HG03280 (cell line): Measurements from ENCODE around the gene EML2.
"Not testable (repeated sequence)": the region's sequence is repeated elsewhere in the genome, so short reads cannot be mapped to it uniquely, and the experiment has no call there.

Experiments used
- ATAC-seq: cut with Tn5 transposase; IDR thresholded peaks from one replicate; pipeline ENCODE4 v1.9.1; 2021; ENCODE audit warnings: mild to moderate bottlenecking, moderate library complexity; ENCODE audit not compliant: unreplicated experiment

The EML2 gene

GRCh38 chr19:45638930-45639729, at the start of gene EML2:
TSS of gene EML2 (minus strand) at chr19:45639397. CDS start at chr19:45639376, 21 bp downstream.
- no peak for ATAC-seq

- ATAC-seq: no peak
Observed at GRCh38 chr19:45687599-45687998, 48.4 kb upstream of the EML2 start.

GRCh38 chr19:45685045-45685444, 45.8 kb upstream of the EML2 start:
- ATAC-seq: not testable (repeated sequence)

GRCh38 chr19:45682908-45683307, 43.7 kb upstream of the EML2 start:
- ATAC-seq: no peak

GRCh38 chr19:45682117-45682516, 42.9 kb upstream of the EML2 start:
- ATAC-seq: no peak

GRCh38 chr19:45681391-45682015, 42.3 kb upstream of the EML2 start:
- ATAC-seq: peak; percentile 70

GRCh38 chr19:45677351-45678230, 38.4 kb upstream of the EML2 start:
- peak; percentile 56 for ATAC-seq

GRCh38 chr19:45676851-45677263, 37.7 kb upstream of the EML2 start:
- no peak for ATAC-seq

- ATAC-seq: no peak
Observed at GRCh38 chr19:45674946-45675345, 35.7 kb upstream of the EML2 start.

- ATAC-seq: peak; percentile 41
Observed at GRCh38 chr19:45670670-45671453, 31.7 kb upstream of the EML2 start.

GRCh38 chr19:45668342-45668871, 29.2 kb upstream of the EML2 start:
- no peak for ATAC-seq

GRCh38 chr19:45667620-45668341, 28.6 kb upstream of the EML2 start, which contains the start of gene GIPR:
TSS of gene GIPR (plus strand) at chr19:45668221. CDS start at chr19:45669521, 1,300 bp downstream.
- no peak for ATAC-seq

- ATAC-seq: no peak
Observed at GRCh38 chr19:45664575-45664974, 25.4 kb upstream of the EML2 start.

- ATAC-seq: no peak
Observed at GRCh38 chr19:45663800-45664199, 24.6 kb upstream of the EML2 start.

- ATAC-seq: no peak
Observed at GRCh38 chr19:45660636-45661035, 21.4 kb upstream of the EML2 start.

- ATAC-seq: no peak
Observed at GRCh38 chr19:45659096-45659729, 20.0 kb upstream of the EML2 start.

GRCh38 chr19:45657520-45658167, 18.4 kb upstream of the EML2 start:
- ATAC-seq: no peak

GRCh38 chr19:45655073-45655472, 15.9 kb upstream of the EML2 start:
- ATAC-seq: no peak

GRCh38 chr19:45653634-45654033, 14.4 kb upstream of the EML2 start:
- ATAC-seq: no peak
